ENCODE results near the gene AMH. TPM values are rescaled to one million over a fixed set of nuclear protein-coding genes. Genes with fewer than 3 reads are reported as not detected.
"Not testable (repeated sequence)": the region's sequence is repeated elsewhere in the genome, so short reads cannot be mapped to it uniquely, and the experiment has no call there.

AMH gene
- total RNA-seq, 1 donor from 2014 or later = 0.93 TPM

DNA sequence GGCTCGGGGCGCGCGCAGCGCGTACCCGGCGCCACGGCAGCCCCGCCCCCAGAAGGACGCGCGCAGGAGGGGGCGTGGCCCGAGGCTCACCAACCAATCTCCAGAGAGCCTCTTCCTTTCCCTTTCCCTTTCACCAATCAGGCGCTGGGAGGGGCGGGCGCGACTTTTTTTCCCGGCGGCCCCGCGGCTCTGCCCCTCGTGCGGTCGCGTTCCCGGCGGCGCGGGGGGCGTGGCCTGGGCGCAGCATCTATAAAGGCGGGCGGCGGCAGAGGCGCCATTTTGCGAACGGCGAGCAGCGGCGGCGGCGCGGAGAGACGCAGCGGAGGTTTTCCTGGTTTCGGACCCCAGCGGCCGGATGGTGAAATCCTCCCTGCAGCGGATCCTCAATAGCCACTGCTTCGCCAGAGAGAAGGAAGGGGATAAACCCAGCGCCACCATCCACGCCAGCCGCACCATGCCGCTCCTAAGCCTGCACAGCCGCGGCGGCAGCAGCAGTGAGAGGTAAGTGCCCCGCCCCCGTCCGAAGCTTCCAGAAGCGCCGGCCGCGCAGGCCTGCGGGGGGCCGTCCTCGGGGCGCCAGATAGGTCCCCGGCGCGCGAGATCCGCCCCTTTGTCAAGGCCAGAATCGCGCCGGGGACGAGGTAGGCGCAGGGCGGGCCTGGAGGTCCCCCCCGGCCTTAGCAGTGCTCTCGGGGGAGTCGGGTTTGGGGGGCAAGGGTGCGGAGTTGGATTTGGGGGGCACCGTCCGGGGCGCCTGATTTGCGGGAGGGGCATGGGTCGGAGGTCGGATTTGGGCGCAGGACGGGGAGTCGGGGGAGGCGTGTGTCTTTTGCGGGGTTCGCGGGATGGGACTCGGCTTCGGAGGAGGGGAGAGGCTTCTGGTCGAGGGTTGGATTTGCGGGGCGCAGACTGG, 20.4 kb downstream of the AMH start:
- DNase-seq (ENCODE audit: low spot score) = peak; percentile 100

DNA sequence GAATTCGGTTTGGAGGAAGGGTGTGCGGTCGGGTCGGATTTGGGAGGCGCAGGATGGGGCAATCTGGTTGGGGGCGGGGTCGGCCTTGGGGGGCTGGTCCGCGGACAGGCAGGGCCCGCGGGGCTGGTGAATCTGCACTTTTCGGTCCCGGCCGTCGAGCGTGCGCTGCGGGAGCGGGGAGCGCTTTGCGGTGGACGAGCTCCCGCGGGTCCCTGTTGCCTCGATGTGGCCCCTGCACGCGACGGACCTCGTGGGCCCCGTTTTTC, 21.0 kb downstream of the AMH start:
- DNase-seq (ENCODE audit: low spot score) = no peak

DNA sequence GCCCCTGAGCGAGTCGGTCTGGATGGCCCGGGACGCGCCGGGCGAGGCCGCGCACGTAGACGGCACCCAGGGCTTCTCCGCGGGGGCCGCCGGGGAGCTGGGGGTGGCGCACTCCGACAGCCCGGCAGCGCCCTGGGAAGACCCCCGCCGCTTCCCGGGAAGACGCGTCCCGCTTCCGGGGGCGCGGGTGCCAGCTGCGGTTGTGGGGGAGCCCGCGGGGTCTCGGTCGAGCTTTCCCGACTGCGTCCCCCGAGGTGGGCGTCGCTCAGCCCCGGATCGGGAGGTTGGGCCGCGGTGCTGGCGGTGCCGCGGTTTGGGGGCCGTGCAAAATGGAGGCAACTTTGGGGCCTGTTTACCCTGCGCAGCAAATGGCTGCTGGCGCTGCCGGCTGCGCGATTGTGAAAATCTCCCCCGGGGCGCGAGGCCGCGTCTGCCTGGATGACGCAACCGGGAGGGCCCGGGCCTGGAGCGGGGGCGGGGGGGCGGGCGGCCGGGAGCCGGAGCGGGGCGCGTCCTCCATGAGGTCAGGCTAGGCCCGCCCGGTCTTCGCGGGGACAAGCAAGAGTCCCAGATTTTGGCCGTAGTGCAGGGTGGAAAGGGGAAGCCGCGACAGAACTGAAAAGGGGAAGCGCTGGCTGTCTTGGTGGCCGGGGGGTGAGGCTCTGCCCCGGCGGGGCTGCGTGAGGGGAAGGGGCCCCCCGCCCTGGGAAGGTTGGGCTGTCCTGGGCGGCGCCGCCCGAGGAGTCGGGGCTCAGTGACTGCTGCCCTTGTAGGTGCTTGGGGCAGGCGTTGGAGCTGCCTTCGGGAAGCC, 21.5 kb downstream of the AMH start:
- DNase-seq (ENCODE audit: low spot score) = peak; percentile 96

DNA sequence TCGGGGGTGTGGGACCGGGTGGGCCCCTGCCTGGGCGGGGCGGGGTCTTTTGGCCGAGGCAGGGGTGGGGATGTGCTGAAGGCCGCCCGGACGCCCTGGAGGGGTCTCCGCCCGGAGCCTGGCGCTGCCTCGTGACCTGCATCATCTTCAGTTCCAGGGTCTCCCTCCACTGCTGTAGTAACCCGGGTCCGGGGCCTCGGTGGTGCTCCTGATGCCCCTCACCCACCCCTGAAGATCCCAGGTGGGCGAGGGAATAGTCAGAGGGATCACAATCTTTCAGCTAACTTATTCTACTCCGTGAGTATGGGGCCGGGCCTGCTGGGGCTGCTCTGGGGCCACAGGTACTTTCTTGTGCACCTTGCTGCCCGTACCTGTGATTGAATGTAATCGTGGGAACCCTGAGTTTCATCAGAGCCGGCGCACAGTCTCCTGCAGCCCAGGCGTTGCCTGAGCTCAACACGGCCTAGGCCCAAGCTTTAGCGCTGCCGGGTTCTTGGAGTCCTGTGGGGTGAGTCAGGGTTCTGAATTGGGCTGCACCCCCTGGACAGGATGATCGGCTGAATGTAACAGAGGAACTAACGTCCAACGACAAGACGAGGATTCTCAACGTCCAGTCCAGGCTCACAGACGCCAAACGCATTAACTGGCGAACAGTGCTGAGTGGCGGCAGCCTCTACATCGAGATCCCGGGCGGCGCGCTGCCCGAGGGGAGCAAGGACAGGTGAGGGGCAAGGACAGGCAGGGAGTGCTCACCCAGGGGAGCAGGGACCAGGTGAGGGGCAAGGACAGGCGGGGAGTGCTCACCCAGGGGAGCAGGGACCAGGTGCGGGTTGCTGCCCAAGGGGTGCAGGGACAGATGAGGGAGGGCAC, 22.3 kb downstream of the AMH start:
- DNase-seq (ENCODE audit: low spot score) = no peak

DNA sequence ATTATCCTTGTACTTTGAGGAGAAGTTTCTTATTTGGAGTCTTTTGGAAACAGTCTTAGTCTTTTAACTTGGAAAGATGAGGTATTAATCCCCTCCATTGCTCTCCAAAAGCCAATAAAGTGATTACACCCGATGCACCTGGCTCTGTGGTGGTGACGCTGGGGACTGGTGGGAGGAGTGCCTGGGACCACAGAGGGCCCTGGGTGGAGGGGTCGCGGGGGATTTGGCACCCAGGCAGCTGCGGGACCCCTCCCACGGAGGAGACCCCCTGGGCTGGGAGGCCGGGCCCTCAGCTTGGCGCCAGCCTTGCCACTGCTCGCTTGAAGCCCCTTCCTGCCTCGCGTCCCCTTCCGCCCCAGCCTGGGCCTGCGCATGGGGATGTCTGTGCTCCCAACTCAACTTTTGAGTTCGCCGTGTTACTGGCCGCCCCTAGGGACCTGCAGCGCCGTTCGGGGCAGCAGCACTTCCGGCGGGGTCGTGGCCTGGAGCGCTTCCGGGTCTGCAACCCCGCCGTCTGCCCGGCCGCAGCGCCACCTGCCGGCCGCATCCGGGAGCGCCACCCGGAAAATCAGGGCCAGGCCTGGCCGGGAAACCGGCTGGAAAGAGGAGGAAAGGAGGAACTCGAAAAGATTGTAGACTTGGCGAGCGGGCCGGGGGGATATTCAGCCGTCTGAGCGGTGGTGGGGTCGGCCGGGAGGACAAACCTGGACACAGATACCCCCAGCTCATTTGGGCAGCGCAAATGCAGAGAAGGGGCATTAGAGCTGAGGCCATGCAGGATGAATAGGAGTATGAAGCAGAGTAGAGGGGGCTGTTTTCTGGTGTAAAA, 24.4 kb downstream of the AMH start:
- DNase-seq (ENCODE audit: low spot score) = peak; percentile 95

DNA sequence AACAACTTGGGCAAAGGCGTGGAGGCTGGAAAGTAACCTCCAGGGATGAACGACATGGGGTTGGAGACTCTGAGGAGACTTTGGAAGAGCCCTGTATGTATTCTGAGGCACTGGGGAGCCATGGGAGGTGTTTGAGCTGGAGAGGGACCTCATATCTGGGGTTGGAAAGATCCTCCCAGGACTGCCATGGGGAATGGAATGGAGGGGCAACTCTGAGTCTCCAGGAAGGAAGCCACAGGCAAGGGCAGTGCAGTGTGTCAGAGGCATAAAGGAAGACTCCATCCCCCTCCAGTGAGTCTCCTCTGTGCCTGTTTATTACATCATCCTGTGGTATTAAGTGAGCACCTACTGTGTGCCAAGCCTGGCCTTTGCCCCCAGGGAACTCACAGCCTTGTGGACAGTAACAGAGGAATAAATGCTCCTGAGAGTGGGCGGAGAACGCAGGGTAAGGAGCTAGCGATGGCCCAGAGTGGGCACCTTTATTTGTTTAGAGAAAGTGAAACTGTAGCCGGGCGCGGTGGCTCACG, 25.1 kb downstream of the AMH start:
- DNase-seq (ENCODE audit: low spot score) = no peak

DNA sequence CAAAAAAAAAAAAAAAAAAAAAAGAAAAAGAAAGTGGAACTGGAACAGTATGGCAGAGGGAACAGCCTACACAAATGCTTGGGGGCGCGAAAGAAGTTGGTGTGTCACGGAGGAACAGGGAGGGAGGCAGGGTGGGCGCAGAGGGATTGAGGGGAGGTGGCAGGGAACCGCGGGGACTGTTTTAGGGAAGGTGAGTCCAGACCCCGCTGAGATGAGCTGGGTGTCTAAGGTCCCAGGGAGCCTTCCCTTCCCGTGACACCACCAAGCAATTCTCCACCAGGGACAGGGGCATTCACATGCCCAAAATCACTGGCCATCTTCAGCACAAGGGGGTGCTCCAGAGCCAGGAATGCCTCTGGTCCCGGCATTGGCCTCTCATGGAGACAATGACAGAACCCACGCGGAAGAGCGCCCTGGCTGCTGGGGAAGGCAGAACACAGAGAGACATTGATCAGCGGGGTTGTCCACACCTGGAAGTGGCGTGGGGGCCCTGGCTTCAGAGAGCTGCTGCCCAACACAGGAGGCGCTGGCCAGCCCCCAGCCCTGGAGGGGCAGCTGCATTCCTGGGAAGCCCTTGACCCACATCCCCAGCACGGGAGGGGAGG, 25.9 kb downstream of the AMH start:
- no peak for DNase-seq (ENCODE audit: low spot score)

DNA sequence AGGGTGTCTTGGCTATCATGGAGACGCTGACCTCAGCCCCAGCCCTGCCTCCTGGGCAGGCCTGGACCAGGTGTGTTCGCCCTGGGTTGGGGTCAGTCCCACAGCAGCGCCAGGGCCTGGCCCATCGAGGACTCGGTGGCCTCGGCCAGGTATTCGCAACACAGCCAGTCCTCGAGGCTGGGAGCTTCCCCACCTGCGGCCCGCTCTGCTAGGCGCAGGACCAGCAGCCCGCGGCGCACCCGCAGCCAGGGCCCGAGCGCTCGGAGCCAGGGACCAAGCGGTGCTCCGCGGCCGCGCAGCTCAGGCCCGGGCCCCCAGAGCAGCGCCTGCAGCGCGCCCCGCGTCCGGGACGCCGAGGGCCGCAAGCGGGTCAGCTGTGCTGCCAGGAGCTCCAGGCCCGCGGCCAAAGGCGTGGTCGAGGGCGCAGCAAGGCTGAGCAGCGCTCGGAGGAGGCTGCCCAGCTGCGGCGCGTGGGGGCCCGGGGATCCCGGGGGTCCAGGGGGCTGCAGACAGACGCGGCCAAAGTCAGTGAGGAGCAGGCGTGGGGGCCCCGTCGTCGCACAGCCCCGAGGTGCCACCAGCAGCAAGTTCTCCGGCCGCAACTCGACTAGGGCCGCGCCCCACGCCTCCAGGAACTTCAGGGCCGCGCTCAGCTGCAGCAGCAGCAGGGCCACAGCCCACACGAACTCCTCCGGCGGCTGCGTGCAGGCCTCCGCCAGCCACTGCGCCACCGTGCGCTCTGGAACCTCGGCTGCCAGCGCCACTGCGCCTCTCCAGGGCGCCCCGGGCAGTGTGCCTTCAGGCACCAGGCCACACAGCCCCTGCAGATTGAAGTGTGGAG, 26.7 kb downstream of the AMH start:
- no peak for DNase-seq (ENCODE audit: low spot score)

DNA sequence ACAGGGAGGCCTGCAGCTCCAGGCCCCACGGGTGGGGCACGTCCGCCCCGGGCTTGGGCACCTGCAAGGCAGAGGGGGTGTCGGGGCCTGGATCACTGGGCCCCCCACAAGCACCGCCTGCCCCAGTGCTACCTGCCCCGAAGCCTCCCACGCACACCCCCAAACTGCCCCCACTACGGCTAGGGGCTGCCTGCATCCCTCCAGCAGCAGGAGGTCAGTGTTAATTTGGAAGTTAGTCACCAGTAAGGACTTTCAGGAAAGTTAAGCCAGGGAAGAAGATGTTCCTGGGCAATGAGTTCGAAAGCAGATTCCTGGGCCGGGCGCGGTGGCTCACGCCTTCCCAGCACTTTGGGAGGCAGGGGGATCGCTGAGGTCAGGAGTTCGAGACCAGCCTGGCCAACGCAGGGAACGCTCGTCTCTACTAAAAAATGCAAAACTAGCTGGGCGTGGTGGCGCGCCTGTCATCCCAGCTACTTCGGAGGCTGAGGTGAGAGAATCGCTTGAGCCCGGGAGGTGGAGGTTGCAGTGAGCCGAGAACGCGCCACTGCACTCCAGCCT, 27.4 kb downstream of the AMH start:
- DNase-seq (ENCODE audit: low spot score) = no peak

DNA sequence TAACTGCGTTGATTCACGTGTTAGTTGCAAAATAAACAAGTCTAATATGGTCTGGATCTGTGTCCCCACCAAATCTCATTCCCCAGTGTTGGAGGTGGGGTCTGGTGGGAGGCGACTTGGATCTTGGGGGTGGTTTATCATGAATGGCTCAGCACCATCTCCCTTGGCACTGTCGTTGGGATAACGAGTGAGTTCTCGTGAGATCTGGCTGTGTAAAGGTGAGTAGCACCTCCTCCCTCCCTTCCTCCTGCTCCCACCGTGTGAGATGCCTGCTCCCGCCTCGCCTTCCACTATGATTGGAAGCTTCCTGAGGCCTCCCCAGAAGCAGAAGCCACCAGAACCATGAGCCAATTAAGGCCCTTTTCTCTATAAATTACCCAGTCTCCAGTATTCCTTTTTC, 28.0 kb downstream of the AMH start:
- no peak for DNase-seq (ENCODE audit: low spot score)

DNA sequence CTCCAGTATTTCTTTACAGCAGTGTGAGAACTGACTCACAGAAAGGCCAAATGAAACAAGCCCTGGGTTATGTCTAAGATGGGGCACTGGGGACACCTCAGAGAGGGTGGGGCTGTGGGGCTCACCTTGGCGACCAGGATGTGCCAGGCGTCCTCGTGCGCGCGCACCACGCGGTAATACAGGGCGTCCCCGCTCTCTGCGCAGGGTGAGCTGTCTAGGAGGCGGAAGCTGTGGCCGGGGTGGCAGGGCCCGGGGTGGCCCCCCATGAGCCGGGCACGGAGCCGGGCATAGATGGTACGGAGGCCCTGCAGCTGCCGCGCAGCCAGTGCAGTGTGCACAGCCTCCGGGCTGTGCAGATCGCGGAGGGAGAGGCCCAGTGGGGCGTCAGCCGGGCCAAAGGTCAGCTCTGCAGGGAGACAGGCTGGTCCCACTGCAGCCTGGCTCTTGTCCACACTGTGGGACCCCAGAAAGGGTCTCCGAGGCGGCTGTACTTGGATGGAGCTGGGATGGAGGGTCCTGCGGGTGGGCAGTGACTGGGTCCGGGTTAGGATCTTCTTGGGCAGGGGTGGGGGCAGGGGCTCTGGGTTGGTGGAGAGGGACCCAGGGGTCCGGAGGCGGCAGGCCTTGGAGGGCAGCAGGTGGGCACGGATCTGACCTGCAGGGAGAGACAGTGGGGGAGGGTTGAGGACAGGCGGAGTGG, 29.5 kb downstream of the AMH start:
- DNase-seq (ENCODE audit: low spot score) = no peak

DNA sequence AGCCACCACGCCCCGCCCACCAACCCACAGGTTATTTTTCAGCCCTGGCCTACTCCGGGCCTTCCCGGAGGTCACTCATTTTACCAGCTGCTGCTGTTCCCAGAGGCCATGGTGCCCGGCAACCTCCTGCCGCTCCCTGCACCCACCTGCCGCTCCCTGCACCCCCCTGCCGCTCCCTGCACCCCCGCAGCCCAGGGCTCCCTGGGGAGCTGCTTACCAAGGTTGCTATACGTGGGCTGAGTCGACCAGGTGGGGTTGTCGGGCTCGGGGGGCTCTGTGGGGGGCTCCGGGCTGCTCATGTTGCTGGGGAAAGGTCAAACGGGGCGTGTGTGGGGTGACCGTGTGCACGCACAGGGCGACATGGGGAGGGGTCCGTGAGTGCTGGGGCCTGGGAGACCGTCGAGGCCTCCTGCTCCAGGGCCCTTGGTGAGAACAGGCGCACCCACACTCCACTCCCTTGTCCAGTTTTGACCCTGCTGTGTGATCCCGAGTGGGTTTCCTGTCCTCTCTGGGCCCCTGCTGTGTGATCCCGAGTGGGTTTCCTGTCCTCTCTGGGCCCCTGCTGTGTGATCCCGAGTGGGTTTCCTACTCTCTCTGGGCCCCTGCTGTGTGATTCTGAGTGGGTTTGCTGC, 31.6 kb downstream of the AMH start:
- DNase-seq (ENCODE audit: low spot score) = no peak

DNA sequence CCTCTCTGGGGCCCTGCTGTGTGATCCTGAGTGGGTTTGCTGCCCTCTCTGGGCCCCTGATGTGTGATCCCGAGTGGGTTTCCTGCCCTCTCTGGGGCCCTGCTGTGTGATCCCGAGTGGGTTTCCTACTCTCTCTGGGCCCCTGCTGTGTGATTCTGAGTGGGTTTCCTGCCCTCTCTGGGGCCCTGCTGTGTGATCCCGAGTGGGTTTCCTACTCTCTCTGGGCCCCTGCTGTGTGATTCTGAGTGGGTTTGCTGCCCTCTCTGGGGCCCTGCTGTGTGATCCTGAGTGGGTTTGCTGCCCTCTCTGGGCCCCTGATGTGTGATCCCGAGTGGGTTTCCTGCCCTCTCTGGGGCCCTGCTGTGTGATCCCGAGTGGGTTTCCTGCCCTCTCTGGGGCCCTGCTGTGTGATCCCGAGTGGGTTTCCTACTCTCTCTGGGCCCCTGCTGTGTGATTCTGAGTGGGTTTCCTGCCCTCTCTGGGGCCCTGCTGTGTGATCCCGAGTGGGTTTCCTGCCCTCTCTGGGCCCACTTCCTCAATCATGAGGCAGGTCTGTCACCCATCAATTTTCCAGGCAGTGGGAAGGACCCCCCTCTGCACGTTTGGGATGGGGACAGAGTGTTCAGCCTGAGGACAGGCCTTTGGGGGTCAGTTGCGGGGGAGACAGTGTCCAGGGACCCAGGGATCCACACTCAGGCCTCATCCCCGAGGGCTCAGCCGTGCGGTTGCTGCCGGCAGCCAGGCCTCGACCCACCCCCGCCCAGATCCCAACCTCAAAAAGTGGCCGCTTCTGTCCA, 32.3 kb downstream of the AMH start:
- not testable (repeated sequence) for DNase-seq (ENCODE audit: low spot score)

DNA sequence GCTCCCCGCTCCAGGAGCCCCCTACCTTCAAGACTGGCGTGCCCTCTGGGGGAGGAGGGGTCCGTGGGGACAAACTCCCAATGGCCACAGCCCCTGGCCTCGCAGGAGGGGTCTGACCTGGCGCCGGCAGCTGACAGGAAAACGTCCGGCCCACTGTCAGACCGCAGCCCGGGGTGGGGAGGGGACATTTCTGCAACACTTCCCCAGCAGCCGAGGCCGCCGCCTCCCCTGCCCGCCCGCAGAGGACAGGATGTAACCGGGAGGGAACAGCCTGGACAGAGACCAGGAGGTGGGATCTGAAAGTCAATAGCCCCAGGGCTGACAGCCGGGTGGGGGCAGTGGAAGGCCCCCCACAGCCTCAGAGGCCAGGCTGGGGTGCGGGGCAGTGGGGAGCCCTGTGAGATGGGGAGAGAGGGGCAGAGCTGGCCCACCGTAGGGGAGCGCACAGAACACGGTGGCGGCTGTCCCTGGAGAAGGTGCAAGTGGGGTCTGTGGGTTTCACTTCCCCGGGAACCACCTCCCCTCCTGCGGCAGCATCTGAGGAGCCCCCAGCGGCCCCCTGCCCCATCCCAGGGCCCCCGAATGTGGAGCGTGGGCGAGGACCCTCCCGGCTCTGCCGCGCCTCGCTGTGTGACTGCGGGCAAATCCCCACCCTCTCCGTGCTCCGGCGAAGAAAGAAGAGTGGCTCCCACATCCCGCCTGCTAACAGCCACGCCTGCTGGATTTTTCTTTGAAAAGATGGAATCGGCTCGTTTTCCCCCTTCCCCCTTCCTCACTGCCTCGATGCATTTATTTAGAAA, 33.1 kb downstream of the AMH start, which contains the start of gene PEAK3:
Gene PEAK3 (minus strand): TSS at position 114 of the 800 bp plus-strand sequence. CDS start 1,244 bp downstream, outside the sequence.
- DNase-seq (ENCODE audit: low spot score) = peak; percentile 94

DNA sequence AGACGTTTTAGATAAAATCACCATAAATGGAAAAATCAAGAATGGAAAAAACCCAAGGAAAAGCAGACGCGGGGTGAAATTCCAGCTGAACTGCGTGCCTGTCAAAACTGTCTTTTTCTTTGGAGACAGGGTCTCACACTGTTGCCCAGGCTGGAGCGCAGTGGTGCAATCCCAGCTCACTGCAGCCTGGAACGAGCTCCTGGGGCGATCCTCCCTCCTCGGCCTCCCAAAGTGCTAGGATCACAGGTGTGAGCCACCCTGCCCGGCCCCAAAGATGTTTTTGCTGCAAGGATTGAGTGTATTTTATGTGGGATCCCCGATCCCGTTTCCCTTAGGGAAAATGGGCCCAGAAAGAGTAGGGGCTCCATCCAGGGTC, 33.7 kb downstream of the AMH start:
- DNase-seq (ENCODE audit: low spot score) = no peak
